Measurements from ENCODE around the gene NHLRC1. TPM values are rescaled to one million over a fixed set of nuclear protein-coding genes. Genes with fewer than 3 reads are reported as not detected.

NHLRC1 gene
- total RNA-seq, 4 donors from 2014 or later: 0.54 to 0.93 (median 0.67) TPM

GRCh38 chr6:18148304-18149025 is 26.0 kb upstream of the NHLRC1 start:
- ATAC-seq: no peak
- peaks cover 0 to 3% (median 0%) of the 10 kb centered on the region in 3 donors for H3K4me1 ChIP-seq
- H3K36me3 ChIP-seq: peaks cover 0 to 30% of the 10 kb centered on the region in 2 donors
- H3K9me3 ChIP-seq: no peaks in the 10 kb centered on the region
- no peak overlapping the region for H3K4me3 ChIP-seq
- WGBS, 2 donors (ENCODE audit: low coverage in 1 of 2): 86 to 90% methylated on average over 3 to 4 of the region's 5 CpGs
- no peak overlapping the region for H3K27ac ChIP-seq
- H3K27me3 ChIP-seq: no peaks in the 10 kb centered on the region
- no peak for TF ChIP-seq CTCF (IDR thresholded peaks at IDR 0.05)
- no peak for TF ChIP-seq EP300 (IDR thresholded peaks at IDR 0.05)
- TF ChIP-seq POLR2A (IDR thresholded peaks at IDR 0.05): no peak

- no peaks in the 10 kb centered on the region for H3K4me1 ChIP-seq
- 85 to 100% methylated on average over 2 of the region's 2 CpGs for WGBS, 2 donors (ENCODE audit: low coverage in 1 of 2)
These were observed 25.1 kb upstream of the NHLRC1 start for GRCh38 chr6:18147616-18148015.

GRCh38 chr6:18147160-18147559 is 24.7 kb upstream of the NHLRC1 start:
- WGBS, 2 donors (ENCODE audit: low coverage in 1 of 2): 59 to 67% methylated on average over 2 of the region's 2 CpGs
- Histone ChIP-seq H3K27ac (no peak overlapping the region), H3K9me3 (no peaks in the 10 kb centered on the region), H3K27me3 (no peaks in the 10 kb centered on the region), H3K4me1 (no peaks in the 10 kb centered on the region), H3K4me3 (no peak overlapping the region), H3K36me3 (peaks cover 0 to 43% of the 10 kb centered on the region in 2 donors)
- TF ChIP-seq POLR2A (IDR thresholded peaks at IDR 0.05) (no peak), EP300 (IDR thresholded peaks at IDR 0.05) (no peak)
- ATAC-seq: no peak

More at GRCh38 chr6:18147616-18148015, 25.1 kb upstream of the NHLRC1 start:
- Histone ChIP-seq H3K9me3 (no peaks in the 10 kb centered on the region), H3K36me3 (peaks cover 0 to 39% of the 10 kb centered on the region in 2 donors), H3K27ac (no peak overlapping the region), H3K4me3 (no peak overlapping the region), H3K27me3 (no peaks in the 10 kb centered on the region)
- TF ChIP-seq CTCF (IDR thresholded peaks at IDR 0.05) (no peak), EP300 (IDR thresholded peaks at IDR 0.05) (no peak), POLR2A (IDR thresholded peaks at IDR 0.05) (no peak), POLR2AphosphoS5 (IDR thresholded peaks at IDR 0.05) (no peak)
- no peak for ATAC-seq

- Histone ChIP-seq H3K27ac (no peak overlapping the region), H3K27me3 (no peaks in the 10 kb centered on the region), H3K4me1 (no peaks in the 10 kb centered on the region), H3K9me3 (no peaks in the 10 kb centered on the region), H3K36me3 (peaks cover 0 to 74% of the 10 kb centered on the region in 2 donors), H3K4me3 (no peak overlapping the region)
- 93% methylated on average over 3 of the region's 3 CpGs for WGBS, 2 donors (ENCODE audit: low coverage in 1 of 2)
- ATAC-seq: no peak
- no peak for TF ChIP-seq CTCF (IDR thresholded peaks at IDR 0.05)
- no peak for TF ChIP-seq POLR2AphosphoS5 (IDR thresholded peaks at IDR 0.05)
- no peak for TF ChIP-seq EP300 (IDR thresholded peaks at IDR 0.05)
- TF ChIP-seq POLR2A (IDR thresholded peaks at IDR 0.05): no peak
These were observed 20.0 kb upstream of the NHLRC1 start for GRCh38 chr6:18142591-18142861.

GRCh38 chr6:18141805-18142590 is 19.5 kb upstream of the NHLRC1 start:
- Histone ChIP-seq H3K9me3 (no peaks in the 10 kb centered on the region), H3K36me3 (peaks cover 0 to 73% of the 10 kb centered on the region in 2 donors), H3K4me1 (no peaks in the 10 kb centered on the region), H3K27me3 (no peaks in the 10 kb centered on the region), H3K4me3 (no peak overlapping the region), H3K27ac (no peak overlapping the region)
- 80 to 86% methylated on average over 11 to 13 of the region's 13 CpGs for WGBS, 2 donors (ENCODE audit: low coverage in 1 of 2)
- TF ChIP-seq POLR2A (IDR thresholded peaks at IDR 0.05) (no peak), CTCF (IDR thresholded peaks at IDR 0.05) (no peak)
- ATAC-seq: no peak

Data from gastroesophageal sphincter (tissue), 4 donors.